OCI-LY7 (cell line): ENCODE data around the gene SPINK9.

Source experiments
- CTCF ChIP-seq: fragments of 200-600 bp; sonication (generic); conservative IDR thresholded peaks from 2 replicates; pipeline ENCODE4 v1.5.1; 2014; ENCODE audit warnings: mild to moderate bottlenecking, antibody characterized with exemption, low read length, moderate library complexity, mixed read lengths
- EZH2phosphoT487 ChIP-seq: fragments of 200-600 bp; sonication (generic); IDR thresholded peaks from 2 replicates; pipeline ENCODE4 v1.6.1; 2018; ENCODE audit warnings: low read depth, borderline replicate concordance, mild to moderate bottlenecking, mixed run types, antibody characterized with exemption, low read length, moderate library complexity, mixed read lengths

- no peak for TF ChIP-seq CTCF
- TF ChIP-seq EZH2phosphoT487: no peak
These were observed 1.5 kb downstream of the SPINK9 start for GRCh38 chr5:148336704-148337435.
